GM18511 (cell line): ENCODE measurements around the gene ADGRV1.
A peak's percentile ranks its signal among the peaks of the same experiment; 100 is the strongest.
"Not testable (repeated sequence)": the region's sequence is repeated elsewhere in the genome, so short reads cannot be mapped to it uniquely, and the experiment has no call there.

Experiments used
- ATAC-seq: cut with Tn5 transposase; IDR thresholded peaks from one replicate; pipeline ENCODE4 v1.9.1; 2021; ENCODE audit warnings: mild to moderate bottlenecking, moderate library complexity; ENCODE audit not compliant: unreplicated experiment

The ADGRV1 gene

DNA sequence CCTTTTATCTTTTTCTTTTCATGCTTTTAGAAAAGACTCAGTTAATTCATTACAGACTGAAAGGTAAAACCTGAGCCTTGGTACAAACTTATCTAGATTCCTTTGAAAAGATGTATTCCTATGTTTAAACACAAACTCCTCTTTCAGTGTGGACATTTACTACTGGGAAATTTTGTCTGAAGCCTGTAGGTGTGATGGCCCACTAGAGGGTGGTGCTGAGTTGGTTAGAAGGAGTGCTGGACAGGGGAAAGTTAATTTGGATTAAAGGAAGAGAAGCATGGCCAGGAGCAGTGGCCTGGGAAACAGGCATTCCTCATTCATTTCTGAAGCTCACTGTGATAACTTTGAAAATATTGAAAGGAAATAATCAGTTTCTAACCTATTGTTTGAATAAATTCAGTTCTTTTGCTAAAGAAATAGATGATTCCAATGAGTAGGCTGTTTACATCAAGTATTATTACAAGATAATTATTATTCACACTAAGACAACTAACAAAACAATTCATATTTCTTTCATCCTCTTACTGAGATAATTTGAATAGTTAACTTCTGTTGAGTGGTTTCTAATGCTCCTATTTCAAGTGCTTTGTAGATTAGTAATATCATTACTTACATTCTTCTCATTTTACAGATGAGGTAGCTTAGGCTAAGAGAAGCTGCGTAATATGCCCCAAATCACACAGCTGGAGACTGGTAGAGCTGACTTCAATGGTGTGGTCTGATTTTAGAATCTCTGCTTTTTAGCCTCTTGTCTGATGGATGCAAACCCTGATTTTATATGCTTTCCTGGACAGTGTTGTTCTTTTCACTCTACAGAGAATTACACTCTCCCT is 150.9 kb downstream of the ADGRV1 start:
- peak; percentile 78 for ATAC-seq

DNA sequence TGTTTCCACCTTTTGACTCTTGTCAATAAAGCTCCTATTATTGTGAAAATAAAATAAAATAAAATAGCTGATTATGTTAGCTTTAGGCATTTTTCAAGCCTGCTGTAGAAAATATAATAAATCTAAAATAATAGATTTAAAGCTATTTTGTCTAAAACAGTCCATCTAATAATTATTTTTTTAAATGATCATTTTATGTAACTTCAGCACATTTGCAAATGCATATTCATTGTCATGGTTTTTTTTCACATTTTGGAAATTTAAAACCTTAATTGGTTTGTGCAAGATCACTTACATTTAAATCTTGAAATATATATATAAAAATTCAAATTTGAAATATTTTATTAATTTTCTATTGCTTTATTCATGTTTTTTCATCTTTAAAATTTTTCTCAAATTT is 159.8 kb downstream of the ADGRV1 start:
- no peak for ATAC-seq

GRCh38 chr5:90739567-90739966 is 181.0 kb downstream of the ADGRV1 start:
- ATAC-seq: no peak

- no peak for ATAC-seq
Measured at GRCh38 chr5:90740244-90740799, 181.7 kb downstream of the ADGRV1 start.

- no peak for ATAC-seq
Measured at GRCh38 chr5:90741022-90741564, 182.5 kb downstream of the ADGRV1 start.

DNA sequence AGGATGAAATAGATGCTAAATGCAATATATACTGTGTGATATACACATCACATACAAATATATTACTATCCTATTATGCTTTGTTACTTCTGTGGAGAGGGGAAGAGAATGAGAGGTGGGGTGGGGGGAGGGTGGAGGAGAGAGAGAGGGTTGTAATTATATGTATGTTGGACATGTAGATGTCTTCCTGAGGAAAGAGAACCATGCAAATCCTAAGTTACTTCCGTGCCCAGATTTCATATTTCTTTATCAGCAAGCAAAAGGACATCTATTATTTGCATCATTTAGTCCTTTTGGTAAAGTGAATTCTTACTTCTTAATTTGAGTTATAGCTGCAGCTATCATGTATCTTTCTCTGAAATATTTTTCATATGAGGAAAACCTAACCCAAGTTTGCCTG is 187.5 kb downstream of the ADGRV1 start:
- ATAC-seq: no peak

DNA sequence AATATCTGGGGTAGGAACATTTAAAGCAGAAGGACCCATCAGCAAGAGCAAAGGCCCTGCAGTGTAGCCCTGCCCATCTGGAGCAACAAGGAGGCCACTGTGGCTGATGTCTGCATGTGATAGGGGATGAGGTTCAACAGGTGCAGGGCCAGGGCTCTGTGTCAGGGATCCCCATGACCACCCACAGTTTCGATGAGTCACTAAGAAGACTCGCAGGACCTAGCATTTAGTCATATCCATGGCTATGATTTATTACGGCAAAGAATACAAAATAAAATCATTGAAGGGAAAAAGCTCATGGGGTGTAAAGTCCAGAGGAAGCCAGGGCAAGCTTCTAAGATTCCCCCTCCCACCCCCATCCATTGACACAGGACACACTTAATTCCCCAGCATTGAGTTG is 188.6 kb downstream of the ADGRV1 start:
- no peak for ATAC-seq

- no peak for ATAC-seq
Measured at GRCh38 chr5:90747693-90748092, 189.1 kb downstream of the ADGRV1 start.

DNA sequence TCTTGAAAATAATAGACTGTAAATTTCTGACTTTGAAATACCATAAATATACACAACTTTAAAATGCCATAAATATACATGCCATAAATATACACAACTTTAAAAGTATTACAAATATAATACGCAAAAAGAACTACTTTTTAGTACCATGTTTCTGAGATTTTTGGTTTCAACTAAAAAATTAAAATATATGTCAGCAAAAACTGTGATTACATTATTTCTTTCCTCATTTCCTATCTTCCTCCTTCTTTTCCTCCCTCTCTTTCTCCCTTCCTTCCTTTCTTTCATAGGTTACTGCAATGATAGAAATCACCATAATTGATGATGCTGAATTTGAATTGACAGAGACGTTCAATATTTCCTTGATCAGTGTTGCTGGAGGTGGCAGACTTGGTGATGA is 200.5 kb downstream of the ADGRV1 start:
- ATAC-seq: no peak

DNA sequence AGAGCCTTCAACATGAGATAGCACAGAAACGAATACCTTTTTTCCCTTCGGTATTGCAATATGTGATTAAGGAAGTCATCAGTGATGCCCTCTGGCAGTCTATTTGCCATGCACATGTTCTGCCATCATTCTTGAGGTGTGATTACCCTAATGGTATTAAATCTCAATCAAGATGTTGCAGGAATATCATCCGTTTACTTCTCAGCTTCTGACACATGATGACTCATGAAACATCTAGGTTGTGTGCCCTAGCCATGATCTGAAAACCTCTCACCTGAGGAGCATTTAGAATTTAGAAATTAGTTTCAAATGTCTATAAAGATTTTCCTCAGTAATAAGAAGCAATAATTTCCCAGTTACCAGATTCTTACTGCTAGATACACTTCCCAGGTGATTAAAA is 209.1 kb downstream of the ADGRV1 start:
- no peak for ATAC-seq

DNA sequence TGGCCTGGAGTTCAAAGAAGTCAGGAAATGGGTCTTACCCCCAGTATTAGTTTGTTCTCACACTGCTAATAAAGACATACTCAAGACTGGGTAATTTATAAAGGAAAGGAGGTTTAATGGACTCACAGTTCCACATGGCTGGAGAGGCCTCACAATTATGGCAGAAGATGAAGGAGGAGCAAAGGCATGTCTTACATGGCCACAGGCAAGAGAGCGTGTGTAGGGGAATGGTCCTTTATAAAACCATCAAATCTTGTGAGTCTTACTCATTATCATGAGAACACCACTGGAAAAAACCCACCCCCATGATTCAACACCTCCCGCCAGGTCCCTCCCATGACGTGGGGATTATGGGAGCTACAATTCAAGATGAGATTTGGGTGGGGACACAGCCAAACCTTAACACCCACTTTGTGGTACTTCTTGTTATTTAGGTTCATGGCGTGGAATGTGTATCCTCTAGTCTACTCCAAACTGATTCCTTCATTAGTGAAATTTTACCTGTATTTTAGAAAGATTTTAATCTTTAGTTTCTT is 211.5 kb downstream of the ADGRV1 start:
- ATAC-seq: not testable (repeated sequence)

DNA sequence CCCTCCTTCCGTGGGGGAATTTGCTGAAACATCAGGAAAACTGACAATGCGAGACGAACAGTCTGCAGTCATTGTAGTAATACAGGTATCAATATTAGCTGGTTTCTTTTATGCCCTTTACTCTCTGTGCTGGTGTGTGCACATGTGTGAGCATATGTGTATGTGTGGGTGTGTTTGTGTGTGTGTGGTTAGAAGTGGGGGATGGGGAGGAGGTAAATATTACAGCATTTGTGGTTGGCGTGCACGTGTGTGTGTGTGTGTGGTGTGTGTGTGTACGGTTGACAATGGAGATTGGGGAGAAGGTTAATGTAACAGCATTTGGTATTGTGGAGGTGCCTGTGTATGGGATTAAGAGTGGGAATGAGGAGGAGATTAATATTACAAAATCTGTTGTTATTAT is 219.4 kb downstream of the ADGRV1 start:
- ATAC-seq: no peak

GRCh38 chr5:90783460-90784333 is 225.1 kb downstream of the ADGRV1 start:
- ATAC-seq: peak; percentile 98

DNA sequence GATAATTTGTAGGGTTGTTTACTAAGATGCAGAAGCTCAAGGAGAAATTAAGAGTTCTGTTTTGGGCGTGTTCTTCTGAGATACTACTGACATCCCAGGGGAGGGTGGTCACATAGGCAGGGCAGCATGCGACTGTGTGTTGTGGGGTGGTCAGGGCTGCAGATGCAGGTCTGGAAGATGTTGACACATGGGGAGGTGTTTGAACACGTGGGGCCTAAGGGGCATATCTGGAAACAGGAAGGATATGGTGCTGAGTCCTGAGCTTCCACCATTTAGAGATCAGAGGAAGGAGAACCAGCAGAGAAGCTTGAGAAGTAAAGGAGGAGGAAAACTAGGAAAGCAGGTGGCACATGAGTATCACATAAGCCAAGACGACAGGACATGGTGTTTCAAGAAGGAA is 228.2 kb downstream of the ADGRV1 start:
- no peak for ATAC-seq

DNA sequence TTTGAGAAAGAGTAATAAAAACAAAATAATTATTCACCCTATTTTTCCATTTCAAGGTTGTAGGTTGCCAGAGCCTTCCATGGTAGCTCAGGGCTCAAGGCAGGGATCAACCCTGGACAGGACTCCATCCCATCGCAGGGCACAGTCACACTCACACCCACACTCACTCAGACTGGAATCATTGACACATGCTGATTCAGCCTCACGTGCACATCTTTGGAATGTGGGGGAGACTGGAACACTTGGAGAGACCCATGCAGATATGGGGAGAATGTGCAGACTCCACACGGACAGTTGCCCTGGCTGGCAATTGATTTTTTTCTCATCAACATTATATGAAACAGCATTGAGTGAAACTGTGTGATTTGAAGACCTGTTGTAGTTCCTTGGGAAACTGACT is 234.1 kb downstream of the ADGRV1 start:
- no peak for ATAC-seq

- no peak for ATAC-seq
Measured at GRCh38 chr5:90793183-90793582, 234.6 kb downstream of the ADGRV1 start.

- ATAC-seq: not testable (repeated sequence)
Measured at GRCh38 chr5:90796919-90797318, 238.3 kb downstream of the ADGRV1 start.

GRCh38 chr5:90800082-90800481 is 241.5 kb downstream of the ADGRV1 start:
- not testable (repeated sequence) for ATAC-seq

- ATAC-seq: not testable (repeated sequence)
Measured at GRCh38 chr5:90800515-90800914, 241.9 kb downstream of the ADGRV1 start.

GRCh38 chr5:90802474-90803317 is 244.1 kb downstream of the ADGRV1 start:
- ATAC-seq: peak; percentile 91
